GM23338 (cell line): Measurements from ENCODE around the gene PPP2R5A. TPM values are rescaled to one million over a fixed set of nuclear protein-coding genes. Genes with fewer than 3 reads are reported as not detected.

Experiments
- ATAC-seq: fragments of 200-7000 bp; cut with Tn5 transposase; 3 replicates; pipeline ENCODE4 v1.9.1; 2020
- DNase-seq: peaks from one replicate; pipeline ENCODE4 v3.0.0-alpha.2; 2015; ENCODE audit warnings: low spot score
- H2AFZ ChIP-seq: fragments of 200-600 bp; sonication (generic); 2 replicates; pipeline ENCODE4 v1.8.0; 2016; ENCODE audit warnings: antibody characterized with exemption, mild to moderate bottlenecking, moderate library complexity
- H3F3A ChIP-seq: fragments of 200-600 bp; sonication (generic); replicated peaks from 2 replicates; pipeline ENCODE4 v1.8.0; 2017; ENCODE audit warnings: antibody characterized with exemption, mixed run types, low read depth
- H3K27ac ChIP-seq: fragments of 200-600 bp; sonication (generic); 2 replicates; pipeline ENCODE4 v1.6.1; 2016; ENCODE audit warnings: low read depth
- H3K27me3 ChIP-seq: fragments of 200-600 bp; sonication (generic); 2 replicates; pipeline ENCODE4 v1.8.0; 2016; ENCODE audit warnings: mild to moderate bottlenecking, mixed run types, moderate library complexity; ENCODE audit not compliant: insufficient read depth
- H3K36me3 ChIP-seq: fragments of 200-600 bp; sonication (generic); 2 replicates; pipeline ENCODE4 v1.8.0; 2016; ENCODE audit warnings: mild to moderate bottlenecking; ENCODE audit not compliant: insufficient read depth
- H3K4me1 ChIP-seq: fragments of 200-600 bp; sonication (generic); 2 replicates; pipeline ENCODE4 v1.8.0; 2016; ENCODE audit warnings: mild to moderate bottlenecking, moderate library complexity; ENCODE audit not compliant: insufficient read depth
- H3K4me2 ChIP-seq: fragments of 200-600 bp; sonication (generic); 2 replicates; pipeline ENCODE4 v1.7.1; 2017; ENCODE audit warnings: mixed run types
- H3K4me3 ChIP-seq: fragments of 200-600 bp; sonication (generic); 2 replicates; pipeline ENCODE4 v1.6.1; 2016; ENCODE audit warnings: mixed run types
- H3K79me2 ChIP-seq: fragments of 200-600 bp; sonication (generic); replicated peaks from 2 replicates; pipeline ENCODE4 v1.8.0; 2017; ENCODE audit warnings: mild to moderate bottlenecking; ENCODE audit not compliant: insufficient read depth
- H3K9me2 ChIP-seq: fragments of 200-600 bp; sonication (generic); 2 replicates; pipeline ENCODE4 v1.8.0; 2017; ENCODE audit not compliant: insufficient read depth
- H4K20me1 ChIP-seq: fragments of 200-600 bp; sonication (generic); replicated peaks from 2 replicates; pipeline ENCODE4 v1.8.0; 2017; ENCODE audit warnings: mild to moderate bottlenecking; ENCODE audit not compliant: insufficient read depth
- H3K27ac Mint-ChIP-seq: 2 replicates; pipeline ENCODE4 v1.8.0; 2020; ENCODE audit warnings: inconsistent platforms, mild to moderate bottlenecking, moderate library complexity, mixed read lengths
- H3K27me3 Mint-ChIP-seq: 3 replicates; pipeline ENCODE4 v1.8.0; 2022; ENCODE audit warnings: low read depth, mild to moderate bottlenecking, moderate library complexity, mixed read lengths, inconsistent platforms; ENCODE audit not compliant: insufficient read depth, poor library complexity
- H3K36me3 Mint-ChIP-seq: 3 replicates; pipeline ENCODE4 v1.8.0; 2021; ENCODE audit warnings: low read depth, mild to moderate bottlenecking, inconsistent platforms, moderate library complexity, mixed read lengths
- H3K4me1 Mint-ChIP-seq: 3 replicates; pipeline ENCODE4 v1.8.0; 2020; ENCODE audit warnings: mild to moderate bottlenecking, inconsistent platforms, mixed read lengths
- H3K4me3 Mint-ChIP-seq: 3 replicates; pipeline ENCODE4 v1.8.0; 2021; ENCODE audit warnings: moderate library complexity, mild to moderate bottlenecking, inconsistent platforms, mixed read lengths
- H3K9me3 Mint-ChIP-seq: 3 replicates; pipeline ENCODE4 v1.8.0; 2020; ENCODE audit warnings: moderate library complexity, mild to moderate bottlenecking, inconsistent platforms, mixed read lengths
- CREB1 ChIP-seq: fragments of 250-450 bp; sonication (Bioruptor Pico); IDR thresholded peaks from 2 replicates; pipeline ENCODE4 v1.5.0; 2020; ENCODE audit warnings: low read depth, mild to moderate bottlenecking, moderate library complexity
- CTCF ChIP-seq, 2 experiments: fragments of 200-600 bp in 1 of 2; sonication (generic) in 1 of 2; conservative IDR thresholded peaks; 2 replicates each; pipeline versions ENCODE4 v1.5.1 to v1.6.1; 2016 to 2017; ENCODE audit warnings: antibody characterized with exemption in 2 of 2, low read depth in 2 of 2, mild to moderate bottlenecking in 2 of 2, moderate library complexity in 1 of 2
- ETS1 ChIP-seq: IDR thresholded peaks from 2 replicates; pipeline ENCODE4 v1.6.1; 2016; ENCODE audit warnings: antibody characterized with exemption
- EZH2 ChIP-seq: fragments of 200-600 bp; sonication (generic); IDR thresholded peaks from one replicate; pipeline ENCODE4 v1.8.0; 2017; ENCODE audit warnings: antibody characterized with exemption, mild to moderate bottlenecking, low read depth; ENCODE audit not compliant: unreplicated experiment
- EZH2phosphoT487 ChIP-seq: fragments of 200-600 bp; sonication (generic); IDR thresholded peaks from one replicate; pipeline ENCODE4 v1.8.1; 2018; ENCODE audit warnings: antibody characterized with exemption; ENCODE audit not compliant: unreplicated experiment
- JUNB ChIP-seq: IDR thresholded peaks from one replicate; pipeline ENCODE4 v1.6.1; 2016; ENCODE audit warnings: antibody characterized with exemption; ENCODE audit not compliant: unreplicated experiment
- NANOG ChIP-seq: IDR thresholded peaks from 2 replicates; pipeline ENCODE4 v1.6.1; 2016; ENCODE audit warnings: antibody characterized with exemption, borderline replicate concordance
- POLR2AphosphoS5 ChIP-seq: IDR thresholded peaks from 2 replicates; pipeline ENCODE4 v1.6.1; 2016; ENCODE audit warnings: antibody characterized with exemption, low read depth
- REST ChIP-seq: IDR thresholded peaks from one replicate; pipeline ENCODE4 v1.6.1; 2018; ENCODE audit warnings: antibody characterized with exemption; ENCODE audit not compliant: unreplicated experiment
- STAT1 ChIP-seq: IDR thresholded peaks from one replicate; pipeline ENCODE4 v1.6.1; 2016; ENCODE audit warnings: antibody characterized with exemption; ENCODE audit not compliant: unreplicated experiment
- ZNF114 ChIP-seq: fragments of 250-450 bp; sonication (Bioruptor Pico); IDR thresholded peaks from 2 replicates; pipeline ENCODE4 v1.5.0; 2020; ENCODE audit warnings: mild to moderate bottlenecking, moderate library complexity
- ZNF331 ChIP-seq: fragments of 250-450 bp; sonication (Bioruptor Pico); IDR thresholded peaks from 2 replicates; pipeline ENCODE4 v1.5.0; 2020; ENCODE audit warnings: low read depth, mild to moderate bottlenecking, moderate library complexity
- ZNF462 ChIP-seq: fragments of 250-450 bp; sonication (Bioruptor Pico); IDR thresholded peaks from 2 replicates; pipeline ENCODE4 v1.5.0; 2020; ENCODE audit warnings: mild to moderate bottlenecking, moderate library complexity
- polyA plus RNA-seq: library from polyadenylated mRNA; unstranded; fragments of >200 nt; fragmentation: Nextera tagmentation; extraction: Ambion mirVana; gene quantifications from 2 replicates; pipeline ENCODE4 v1.2.1, GENCODE V29; 2016
- total RNA-seq: library from RNA; depleted of rRNA; stranded (reverse); fragments of >200 nt; shearing (Covaris generic); gene quantifications from 2 replicates; pipeline ENCODE4 v1.2.3, GENCODE V29; 2014

The PPP2R5A gene
- total and polyA plus RNA-seq, 2 experiments from 2014 or later: 16.2 to 43.5 TPM

DNA sequence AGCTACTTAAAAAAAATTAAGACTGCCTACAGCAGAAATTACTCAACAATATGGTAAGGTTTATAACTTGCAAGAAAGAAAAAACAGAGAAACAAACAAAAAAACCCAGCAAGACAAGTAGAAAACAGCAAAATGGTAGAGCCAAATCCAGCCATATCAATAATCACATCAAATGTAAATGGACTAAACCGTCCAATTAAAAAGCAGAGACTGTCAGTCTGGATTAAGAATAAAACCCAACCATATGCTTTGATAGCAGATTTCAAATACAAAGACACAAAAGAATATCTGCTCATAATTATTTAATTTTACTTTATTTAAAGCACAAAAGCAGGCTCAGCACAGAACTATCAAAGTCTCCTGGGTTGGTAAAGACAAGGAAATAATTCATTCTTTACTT lies 112.0 kb downstream of the PPP2R5A start:
- Histone ChIP-seq H3K36me3 (peaks cover 20% of the 10 kb centered on the region; the same call in 1 of the 2 replicates), H3K9me2 (no peaks in the 10 kb centered on the region), H3K27me3 (no peaks in the 10 kb centered on the region), H2AFZ (no peak overlapping the region), H3K4me2 (no peak overlapping the region), H3F3A (no peaks in the 10 kb centered on the region), H3K27ac (no peak overlapping the region), H3K4me3 (no peak overlapping the region), H3K79me2 (peaks cover 61% of the 10 kb centered on the region), H4K20me1 (no peaks in the 10 kb centered on the region), H3K4me1 (no peaks in the 10 kb centered on the region)
- Mint-ChIP-seq H3K36me3 (peaks cover 73% of the 10 kb centered on the region), H3K9me3 (peaks cover 41% of the 10 kb centered on the region), H3K27ac (no peak overlapping the region), H3K4me1 (no peaks in the 10 kb centered on the region), H3K4me3 (no peak overlapping the region), H3K27me3 (peaks cover 2% of the 10 kb centered on the region)
- no peak for DNase-seq
- ATAC-seq: no peak
- TF ChIP-seq REST (no peak), CREB1 (no peak), ZNF114 (CRISPR knock-in tag) (no peak), NANOG (no peak), CTCF (conservative IDR thresholded peaks at IDR 0.05; ENCODE audit: low read depth in 2 of 2) (no peak), JUNB (no peak), ETS1 (no peak), EZH2 (no peak), ZNF331 (CRISPR knock-in tag) (no peak), ZNF462 (no peak), STAT1 (no peak), EZH2phosphoT487 (no peak), POLR2AphosphoS5 (no peak)
